NT2/D1 (cell line): ENCODE measurements around the gene ACAP1.

Experiments used
- SUZ12 ChIP-seq: IDR thresholded peaks from 2 replicates; pipeline ENCODE4 v1.6.1; 2011; ENCODE audit not compliant: insufficient read length, insufficient read depth; ENCODE audit errors: extremely low read depth
- YY1 ChIP-seq: IDR thresholded peaks from 2 replicates; pipeline ENCODE4 v1.6.1; 2011; ENCODE audit not compliant: insufficient read length, insufficient read depth
- ZNF274 ChIP-seq: IDR thresholded peaks from 2 replicates; pipeline ENCODE4 v1.6.1; 2011; ENCODE audit warnings: mild to moderate bottlenecking, low read depth, low read length

DNA sequence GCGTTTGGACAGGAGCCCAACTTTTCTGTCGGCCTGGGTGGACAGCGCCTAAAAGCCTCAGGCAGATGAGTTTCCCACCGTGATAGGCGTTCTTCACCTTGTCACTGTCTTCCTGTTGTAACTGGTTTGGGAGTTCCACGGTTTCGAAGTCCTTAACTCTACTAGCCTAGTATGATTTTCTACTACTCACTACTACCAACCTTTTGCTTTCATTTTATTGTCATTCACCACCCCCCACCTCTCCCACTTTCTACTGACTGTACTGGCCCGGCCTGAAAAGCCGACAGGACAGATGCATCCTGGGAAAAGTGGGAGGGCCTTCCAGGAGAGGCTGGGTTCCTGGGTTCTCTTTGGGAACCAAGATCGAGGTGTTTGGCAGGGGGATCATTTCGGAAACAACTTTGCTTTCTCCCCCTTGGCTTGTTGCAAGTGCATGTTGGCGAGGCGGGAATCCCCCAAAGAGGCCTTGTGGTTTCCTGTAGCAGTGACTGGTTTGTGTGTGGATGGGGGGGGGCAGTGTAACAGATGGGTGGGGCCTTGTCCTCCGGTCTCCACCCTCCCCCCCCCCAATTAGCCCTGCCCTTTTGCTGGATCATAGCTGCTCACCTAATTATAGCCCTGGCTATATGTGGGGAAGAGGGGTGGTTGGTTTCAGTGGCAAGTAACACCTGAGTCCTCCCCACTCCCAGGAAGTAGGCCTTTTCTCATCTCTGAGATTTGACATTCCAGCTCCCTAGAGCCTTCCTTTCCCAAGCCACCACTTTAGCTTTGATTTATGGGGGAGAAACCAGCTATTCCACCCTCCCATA lies 27.5 kb upstream of the ACAP1 start:
- TF ChIP-seq YY1 (no peak), ZNF274 (no peak), SUZ12 (no peak)
